GM18505 (cell line): Measurements from ENCODE around the gene PHETA1.

Experiments
- ATAC-seq: cut with Tn5 transposase; IDR thresholded peaks from one replicate; pipeline ENCODE4 v1.9.1; 2021; ENCODE audit not compliant: unreplicated experiment
- POLR2A ChIP-seq: IDR thresholded peaks from 4 replicates; pipeline ENCODE4 v1.6.1; 2011; ENCODE audit warnings: borderline replicate concordance; ENCODE audit not compliant: insufficient read depth, insufficient read length; ENCODE audit errors: extremely low read depth

Gene PHETA1, protein sequence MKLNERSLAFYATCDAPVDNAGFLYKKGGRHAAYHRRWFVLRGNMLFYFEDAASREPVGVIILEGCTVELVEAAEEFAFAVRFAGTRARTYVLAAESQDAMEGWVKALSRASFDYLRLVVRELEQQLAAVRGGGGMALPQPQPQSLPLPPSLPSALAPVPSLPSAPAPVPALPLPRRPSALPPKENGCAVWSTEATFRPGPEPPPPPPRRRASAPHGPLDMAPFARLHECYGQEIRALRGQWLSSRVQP

DNA sequence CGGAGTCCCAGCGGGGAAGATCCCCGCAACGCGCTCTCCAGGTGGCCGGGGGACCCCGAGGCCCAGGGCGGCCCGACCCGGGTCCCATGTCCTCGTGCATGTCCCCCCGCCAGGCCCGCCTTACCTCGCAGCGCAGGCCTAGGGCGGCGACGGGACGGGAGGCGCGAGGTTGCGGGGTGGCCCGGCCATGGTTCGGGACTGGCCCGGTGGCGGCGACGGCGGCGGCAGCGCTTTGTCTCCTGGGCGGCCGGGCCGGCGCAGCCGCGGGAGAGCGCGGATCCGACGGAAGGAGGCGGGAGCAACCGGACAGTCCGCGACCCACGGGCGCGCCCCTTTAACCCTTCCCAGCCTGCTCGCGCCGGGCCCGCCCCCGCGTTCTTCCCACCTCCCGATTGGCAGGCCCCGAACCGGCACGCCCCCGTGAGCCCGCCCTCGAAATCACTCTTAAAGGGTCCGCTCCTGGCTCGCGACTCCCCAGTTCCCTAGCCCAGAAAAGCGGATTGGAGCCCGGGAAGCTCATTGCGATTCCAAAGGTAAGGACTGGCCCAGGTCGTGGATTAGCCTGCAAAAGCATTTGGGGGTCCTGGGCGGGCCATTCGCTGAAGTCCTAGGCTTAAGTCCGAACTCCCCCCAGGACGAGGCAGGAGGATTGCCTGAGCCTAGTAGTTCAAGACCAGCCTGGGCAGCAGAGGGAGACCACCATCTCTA, at the start of gene PHETA1:
Gene PHETA1 (minus strand): TSS at position 308 of the 708 bp plus-strand sequence. CDS start 5,668 bp downstream, outside the sequence.
- ATAC-seq = peak; percentile 91
- TF ChIP-seq POLR2A = no peak

DNA sequence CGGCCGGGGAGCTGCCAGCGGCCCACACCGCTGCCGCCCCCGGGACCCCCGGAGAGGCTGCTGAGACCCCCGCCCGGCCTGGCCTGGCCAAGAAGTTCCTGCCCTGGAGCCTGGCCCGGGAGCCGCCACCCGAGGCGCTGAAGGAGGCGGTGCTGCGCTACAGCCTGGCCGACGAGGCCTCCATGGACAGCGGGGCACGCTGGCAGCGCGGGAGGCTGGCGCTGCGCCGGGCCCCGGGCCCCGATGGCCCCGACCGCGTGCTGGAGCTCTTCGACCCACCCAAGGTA, 49.6 kb upstream of the PHETA1 start:
- no peak for TF ChIP-seq POLR2A
- ATAC-seq = no peak

DNA sequence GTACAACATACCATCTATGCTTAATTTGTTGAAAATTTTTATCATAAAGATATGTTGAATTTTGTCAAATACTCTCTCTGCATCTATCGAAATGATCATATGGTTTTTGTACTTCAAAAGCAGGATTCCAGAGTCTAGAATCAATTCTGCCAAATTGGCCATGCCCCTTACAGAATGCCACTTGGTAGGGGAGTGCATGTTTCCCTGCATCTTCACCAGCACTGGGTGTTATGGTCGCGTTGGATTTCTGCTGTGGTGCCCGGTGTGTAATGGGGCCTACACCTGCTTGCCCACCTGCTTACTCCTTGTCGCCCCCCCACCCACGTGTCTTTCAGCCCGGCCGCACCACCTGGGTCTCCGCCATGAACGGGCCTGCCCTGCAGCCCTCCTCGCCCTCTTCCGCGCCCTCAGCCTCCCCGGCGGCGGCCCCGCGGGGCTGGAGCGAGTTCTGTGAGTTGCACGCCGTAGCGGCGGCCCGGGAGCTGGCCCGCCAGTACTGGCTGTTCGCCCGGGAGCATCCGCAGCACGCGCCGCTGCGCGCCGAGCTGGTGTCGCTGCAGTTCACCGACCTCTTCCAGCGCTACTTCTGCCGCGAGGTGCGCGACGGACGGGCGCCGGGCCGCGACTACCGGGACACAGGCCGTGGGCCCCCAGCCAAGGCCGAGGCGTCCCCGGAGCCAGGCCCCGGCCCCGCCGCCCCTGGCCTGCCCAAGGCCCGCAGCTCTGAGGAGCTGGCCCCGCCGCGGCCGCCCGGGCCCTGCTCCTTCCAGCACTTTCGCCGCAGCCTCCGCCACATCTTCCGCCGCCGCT, 49.1 kb upstream of the PHETA1 start:
- ATAC-seq = no peak
- TF ChIP-seq POLR2A = no peak

DNA sequence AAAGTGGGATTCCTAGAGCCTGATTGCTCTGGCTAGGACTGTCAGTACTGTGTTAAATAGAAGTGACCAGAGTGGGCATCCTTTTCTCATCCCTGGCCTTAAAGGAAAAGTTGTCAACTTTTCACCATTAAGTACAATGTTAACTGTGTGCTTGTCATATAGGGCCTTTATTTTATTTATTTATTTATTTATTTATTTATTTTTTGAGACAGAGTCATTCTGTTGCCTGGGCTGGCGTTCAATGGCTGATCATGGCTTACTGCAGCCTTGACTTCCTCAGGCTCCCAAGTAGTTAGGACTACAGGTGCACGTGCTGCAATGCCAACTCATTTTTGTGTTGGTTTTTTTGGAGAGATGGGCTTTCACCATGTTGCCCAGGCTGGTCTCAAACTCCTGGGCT, 48.4 kb upstream of the PHETA1 start:
- no peak for ATAC-seq
- no peak for TF ChIP-seq POLR2A

DNA sequence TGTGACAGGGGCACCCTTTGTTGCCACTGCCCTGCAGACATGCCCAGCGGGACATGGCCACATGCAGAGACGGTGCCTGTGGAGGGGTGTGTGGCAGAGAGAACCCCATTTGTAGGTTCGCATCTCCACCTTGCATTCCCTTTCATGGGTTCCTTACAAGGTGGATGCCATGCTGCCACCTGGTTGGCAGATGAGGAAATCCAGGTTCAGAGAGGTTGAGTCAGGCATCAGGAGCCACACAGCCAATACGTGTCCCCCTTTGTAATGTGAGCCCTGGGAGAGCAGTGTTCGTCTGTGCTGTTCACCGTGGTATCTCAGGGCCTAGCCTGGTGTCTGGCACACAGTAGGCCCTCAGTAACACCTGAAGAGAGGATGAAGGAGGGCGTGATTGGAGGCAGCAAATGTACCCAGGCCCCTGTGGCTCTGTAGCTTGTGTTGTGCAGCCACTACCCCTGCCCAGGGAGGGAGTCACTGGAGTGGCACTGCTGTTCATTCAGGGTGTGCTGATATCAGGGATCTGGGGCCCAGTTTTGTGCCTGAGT, 45.9 kb upstream of the PHETA1 start:
- no peak for ATAC-seq
- TF ChIP-seq POLR2A = no peak

DNA sequence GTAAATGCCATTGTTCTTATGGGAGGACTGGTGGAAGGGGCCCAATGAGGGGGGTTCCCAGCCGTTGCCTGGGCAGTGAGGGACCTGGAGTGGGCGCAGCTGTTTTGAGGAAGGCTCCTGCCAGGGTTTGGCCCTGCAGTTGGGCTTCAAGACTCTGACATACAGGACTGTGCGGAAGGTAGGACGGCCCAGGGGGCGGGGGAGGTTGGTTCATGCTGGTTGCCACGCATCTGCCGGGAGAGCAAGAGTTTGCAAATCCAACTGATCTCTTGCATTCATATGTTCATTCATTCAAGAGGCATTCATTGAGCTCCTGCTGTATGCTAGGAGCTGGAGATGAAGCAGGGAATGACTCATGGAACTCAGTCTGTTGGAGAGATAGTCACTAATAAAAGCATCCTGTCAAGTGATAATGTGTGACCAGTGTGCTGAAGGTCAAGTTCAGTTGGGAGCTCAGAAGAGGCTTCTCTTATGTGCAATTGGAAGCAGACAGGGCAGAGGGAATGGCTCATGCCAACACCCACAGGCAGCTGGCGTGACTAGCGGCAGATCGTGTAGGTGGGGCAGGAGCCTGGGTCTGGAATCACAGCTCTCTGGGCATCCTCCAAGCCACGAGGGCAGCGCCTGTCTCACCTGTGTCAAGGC, 44.7 kb upstream of the PHETA1 start:
- no peak for TF ChIP-seq POLR2A
- ATAC-seq = no peak

DNA sequence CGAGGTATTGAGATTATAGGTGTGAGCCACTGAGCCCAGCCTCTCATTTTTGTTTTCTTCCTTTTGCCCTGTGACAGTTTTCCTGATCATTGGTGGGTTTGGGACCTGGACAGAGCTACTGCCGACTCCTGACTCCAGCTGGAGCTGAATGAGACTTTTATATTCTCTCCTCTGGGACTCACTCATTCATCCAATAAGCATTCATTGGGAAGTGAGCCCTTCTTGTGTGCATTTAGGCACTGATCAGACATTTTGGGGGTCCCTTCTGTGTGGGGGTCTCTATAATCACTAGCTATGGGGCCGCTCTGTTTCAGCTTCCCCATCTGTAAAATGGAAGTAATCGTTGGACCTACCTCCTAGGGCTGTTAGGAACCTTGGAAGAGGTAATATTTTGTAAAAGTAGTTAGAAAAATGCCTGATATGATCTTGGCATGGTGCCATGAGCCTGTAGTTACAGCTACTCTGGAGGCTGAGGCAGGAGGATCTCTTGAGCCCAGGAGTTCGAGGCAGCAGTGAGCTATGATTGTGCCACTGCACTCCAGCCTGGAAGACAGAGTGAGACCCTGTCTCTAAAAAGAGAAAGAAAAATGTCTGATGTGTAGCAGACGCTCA, 44.0 kb upstream of the PHETA1 start:
- ATAC-seq = no peak
- no peak for TF ChIP-seq POLR2A

DNA sequence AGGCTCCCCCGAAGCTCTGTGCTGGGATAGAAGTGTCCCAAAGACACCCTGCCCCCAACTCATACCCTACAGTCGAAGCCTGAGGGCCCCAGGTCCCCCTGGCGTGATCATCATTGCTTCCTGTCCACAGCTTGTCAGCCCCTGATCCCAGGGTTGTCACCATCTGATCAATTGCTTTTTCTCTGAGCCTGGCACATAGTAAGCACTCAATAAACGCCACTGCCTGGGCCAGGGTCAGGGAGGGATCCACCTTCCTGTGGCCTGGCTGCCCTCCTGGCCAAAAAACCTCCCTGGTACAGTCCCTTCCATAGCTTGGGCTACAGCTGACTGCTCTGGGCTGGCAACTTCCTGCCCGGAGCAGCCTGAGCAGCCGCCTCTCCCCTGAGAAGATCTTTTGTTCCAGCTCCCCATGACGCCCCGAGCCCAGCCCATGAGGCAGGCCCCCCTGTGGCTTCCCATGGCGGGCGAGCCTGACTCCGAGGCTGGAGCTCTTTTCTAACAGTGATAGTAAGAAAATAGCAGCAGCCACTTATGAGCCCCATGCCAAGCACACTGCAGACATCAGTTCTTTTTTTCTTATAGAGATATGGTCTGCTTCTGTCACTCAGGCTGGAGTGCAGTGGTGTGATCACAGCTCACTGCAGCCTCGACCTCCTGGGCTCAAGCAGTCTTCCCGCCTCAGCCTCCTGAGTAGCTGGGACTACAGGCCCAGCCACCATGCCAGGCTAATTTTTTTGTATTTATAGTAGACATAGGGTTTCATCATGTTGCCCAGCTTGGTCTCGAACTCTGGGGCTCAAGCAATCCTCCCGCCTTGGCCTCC, 43.3 kb upstream of the PHETA1 start:
- TF ChIP-seq POLR2A = no peak
- ATAC-seq = no peak

DNA sequence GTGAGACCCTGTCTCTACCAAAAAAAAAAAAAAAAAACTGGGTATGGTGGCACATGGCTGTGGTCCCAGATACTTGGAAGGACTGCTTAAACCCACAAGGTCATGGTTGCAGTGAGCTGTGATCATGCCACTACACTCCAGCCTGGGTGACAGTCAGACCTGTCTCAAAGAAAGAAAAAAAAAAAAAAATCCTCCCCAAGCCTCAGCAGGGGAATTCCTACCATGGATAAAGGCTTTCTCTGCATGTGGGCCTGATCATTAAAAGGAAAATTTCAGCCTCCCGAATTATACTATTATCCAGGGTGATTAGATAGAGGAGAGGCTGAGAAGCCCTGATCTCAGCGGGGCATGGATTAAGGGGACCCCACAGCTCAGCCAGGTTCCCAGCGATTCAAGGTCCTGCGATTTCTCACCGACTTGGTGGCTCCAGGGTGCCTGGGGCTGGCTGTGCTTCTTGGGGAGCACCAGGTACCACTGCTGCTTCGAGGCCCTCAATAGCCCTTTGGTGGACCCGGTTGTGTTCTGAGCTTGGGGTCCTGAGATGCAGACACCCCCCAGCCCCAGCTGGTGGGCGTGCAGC, 42.4 kb upstream of the PHETA1 start:
- ATAC-seq = no peak

DNA sequence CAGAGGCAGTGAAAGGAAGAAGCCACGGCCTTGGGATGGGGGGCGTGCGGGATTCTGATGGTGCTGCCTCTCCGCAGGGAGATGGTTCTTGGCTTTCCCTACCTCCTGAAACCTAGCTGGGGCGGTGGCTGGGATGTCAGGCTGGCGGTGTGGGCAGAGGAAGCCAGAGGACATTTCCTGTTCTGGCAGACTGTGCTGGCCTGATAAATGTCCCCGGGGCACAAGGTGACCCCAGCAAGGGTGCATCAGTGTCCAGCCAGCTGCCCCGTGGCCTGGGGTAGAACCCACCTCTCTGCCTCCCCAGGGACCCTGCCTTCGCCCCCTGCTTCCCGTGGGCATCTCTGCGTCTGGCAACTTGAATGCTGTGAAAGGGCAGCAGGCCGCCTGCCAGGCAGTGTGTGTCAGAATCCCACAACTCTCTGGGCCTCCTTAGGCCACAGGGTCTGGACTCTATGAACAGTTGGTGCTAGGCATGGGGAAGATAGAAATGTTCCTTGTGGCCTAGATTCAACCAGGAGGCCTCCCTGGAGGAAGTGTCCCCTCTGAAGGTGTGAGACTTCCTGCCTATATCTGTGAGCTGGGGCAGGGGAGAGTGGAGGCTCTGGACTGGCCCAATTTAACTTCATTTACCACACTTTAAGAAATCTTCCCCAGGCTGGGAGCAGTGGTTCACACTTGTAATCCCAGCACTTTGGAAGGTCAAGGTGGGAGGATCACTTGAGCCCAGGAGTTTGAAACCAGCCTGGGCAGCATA, 41.7 kb upstream of the PHETA1 start:
- no peak for TF ChIP-seq POLR2A
- no peak for ATAC-seq

More for the DNA sequence above, 42.4 kb upstream of the PHETA1 start:
- no peak for TF ChIP-seq POLR2A

DNA sequence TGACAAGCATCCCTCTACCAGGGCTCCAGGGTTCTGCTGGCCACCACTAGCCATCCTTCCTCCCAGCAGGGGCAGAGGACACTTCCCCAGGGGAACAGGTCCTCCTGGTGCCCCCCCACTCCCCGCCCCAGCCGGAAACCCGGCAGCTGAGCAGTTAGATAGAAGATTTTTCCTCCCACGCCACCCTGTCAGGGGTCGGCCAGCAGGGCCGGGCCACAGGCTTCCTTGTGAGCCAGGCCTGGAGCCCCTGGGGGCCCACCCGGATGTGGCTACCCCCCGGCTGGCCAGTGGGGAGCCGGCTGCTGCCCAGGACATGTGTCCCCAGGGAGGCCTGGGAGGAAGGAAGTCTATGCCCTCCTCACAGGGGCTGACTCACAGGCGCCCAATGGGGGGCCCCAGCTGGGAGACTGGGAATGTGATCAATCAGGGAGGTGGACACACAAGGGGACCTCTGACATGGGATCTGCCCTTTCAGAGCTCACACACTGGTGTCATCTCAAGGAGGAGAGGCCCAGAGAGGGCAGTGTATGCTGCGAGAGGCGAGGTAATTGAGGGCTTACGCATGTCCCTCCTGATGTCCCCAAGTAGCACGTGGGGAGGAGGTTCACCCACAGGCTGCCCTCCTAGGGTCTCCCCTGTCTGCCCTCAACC, 41.0 kb upstream of the PHETA1 start:
- no peak for ATAC-seq
- TF ChIP-seq POLR2A = no peak
